Measurements from ENCODE around the gene MESP1.

The MESP1 gene

DNA sequence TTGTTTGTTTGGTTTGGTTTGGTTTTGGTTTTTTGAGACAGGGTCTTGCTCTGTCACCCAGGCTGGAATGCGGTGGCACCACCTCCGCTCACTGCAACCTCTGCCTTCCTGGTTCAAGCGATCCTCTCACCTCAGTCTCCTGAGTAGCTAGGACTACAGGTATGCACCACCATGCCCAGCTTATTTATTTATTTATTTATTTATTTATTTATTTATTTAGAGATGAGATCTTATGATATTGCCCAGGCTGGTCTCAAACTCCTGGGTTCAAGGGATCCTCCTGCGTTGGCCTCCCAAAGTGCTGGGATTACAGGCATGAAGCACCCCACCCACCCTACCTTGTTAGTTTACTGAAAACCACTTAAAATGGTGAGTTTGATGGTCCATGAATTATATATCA lies 37.5 kb upstream of the MESP1 start (continued):
- TF ChIP-seq, protein P1, sequence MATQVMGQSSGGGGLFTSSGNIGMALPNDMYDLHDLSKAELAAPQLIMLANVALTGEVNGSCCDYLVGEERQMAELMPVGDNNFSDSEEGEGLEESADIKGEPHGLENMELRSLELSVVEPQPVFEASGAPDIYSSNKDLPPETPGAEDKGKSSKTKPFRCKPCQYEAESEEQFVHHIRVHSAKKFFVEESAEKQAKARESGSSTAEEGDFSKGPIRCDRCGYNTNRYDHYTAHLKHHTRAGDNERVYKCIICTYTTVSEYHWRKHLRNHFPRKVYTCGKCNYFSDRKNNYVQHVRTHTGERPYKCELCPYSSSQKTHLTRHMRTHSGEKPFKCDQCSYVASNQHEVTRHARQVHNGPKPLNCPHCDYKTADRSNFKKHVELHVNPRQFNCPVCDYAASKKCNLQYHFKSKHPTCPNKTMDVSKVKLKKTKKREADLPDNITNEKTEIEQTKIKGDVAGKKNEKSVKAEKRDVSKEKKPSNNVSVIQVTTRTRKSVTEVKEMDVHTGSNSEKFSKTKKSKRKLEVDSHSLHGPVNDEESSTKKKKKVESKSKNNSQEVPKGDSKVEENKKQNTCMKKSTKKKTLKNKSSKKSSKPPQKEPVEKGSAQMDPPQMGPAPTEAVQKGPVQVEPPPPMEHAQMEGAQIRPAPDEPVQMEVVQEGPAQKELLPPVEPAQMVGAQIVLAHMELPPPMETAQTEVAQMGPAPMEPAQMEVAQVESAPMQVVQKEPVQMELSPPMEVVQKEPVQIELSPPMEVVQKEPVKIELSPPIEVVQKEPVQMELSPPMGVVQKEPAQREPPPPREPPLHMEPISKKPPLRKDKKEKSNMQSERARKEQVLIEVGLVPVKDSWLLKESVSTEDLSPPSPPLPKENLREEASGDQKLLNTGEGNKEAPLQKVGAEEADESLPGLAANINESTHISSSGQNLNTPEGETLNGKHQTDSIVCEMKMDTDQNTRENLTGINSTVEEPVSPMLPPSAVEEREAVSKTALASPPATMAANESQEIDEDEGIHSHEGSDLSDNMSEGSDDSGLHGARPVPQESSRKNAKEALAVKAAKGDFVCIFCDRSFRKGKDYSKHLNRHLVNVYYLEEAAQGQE (tag by site-specific recombination; IDR thresholded peaks at IDR 0.05), result peak; percentile 67; the same call in 1 of the 2 replicates
- peak; percentile 66 for TF ChIP-seq ZNF426 (tag by site-specific recombination; IDR thresholded peaks at IDR 0.05)

DNA sequence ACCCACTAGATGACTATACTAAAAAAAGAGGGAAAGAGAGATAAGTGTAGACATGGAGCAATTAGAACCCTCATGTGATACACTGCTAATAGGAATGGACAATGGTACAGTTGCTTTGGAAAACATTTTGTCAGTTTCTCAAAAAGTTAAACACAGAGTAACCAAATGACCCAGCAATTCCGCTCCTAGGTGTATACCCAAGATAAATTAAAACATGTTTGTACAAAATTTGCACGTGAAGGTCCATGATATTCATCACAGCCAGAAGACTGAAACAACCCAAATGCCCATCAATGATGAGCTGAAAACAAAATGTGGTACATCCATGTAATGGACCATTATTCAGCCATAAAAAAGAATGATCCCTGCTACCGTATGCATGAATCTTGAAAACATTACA lies 36.9 kb upstream of the MESP1 start:
- CTCF ChIA-PET, result interaction anchor here (1.3 kb wide), 1 partner anchor 27 kb away, joined by 4 read pairs; no protein-coding TSS in a partner anchor

DNA sequence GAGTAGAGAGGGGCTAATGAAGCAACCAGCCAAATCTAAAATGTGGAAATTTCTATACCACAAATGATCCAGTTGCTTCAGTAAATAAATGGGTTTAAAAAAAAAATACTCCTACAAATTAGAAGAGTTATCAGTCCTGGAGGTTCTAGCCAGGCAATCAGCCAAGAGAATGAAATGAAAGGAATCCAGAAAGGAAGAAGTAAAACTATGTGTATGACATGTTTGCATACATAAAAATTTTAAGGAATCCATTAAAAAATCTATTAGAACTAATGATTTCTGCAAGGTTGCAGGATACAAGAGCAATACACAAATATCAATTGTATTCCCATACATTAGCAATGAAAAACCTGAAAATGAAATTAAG lies 34.7 kb upstream of the MESP1 start:
- CTCF ChIA-PET, result interaction anchor here (1.0 kb wide), 1 partner anchor 89 kb away, joined by 3 read pairs; no protein-coding TSS in a partner anchor
- Histone ChIP-seq H3K36me3 (ENCODE audit: control insufficient read depth in 2 of 2, insufficient read depth in 1 of 2, low read length in 2 of 2) (no peaks in the 10 kb centered on the region), H3K9me3 (ENCODE audit: control insufficient read depth, insufficient read depth, low read depth, low read length) (no peaks in the 10 kb centered on the region; the same call in 1 of the 2 replicates), H3K27ac (ENCODE audit: extremely low read depth, low read depth, low read length) (no peak overlapping the region), H3K4me1 (ENCODE audit: control insufficient read depth, insufficient read depth, low read length) (no peaks in the 10 kb centered on the region), H3K4me3 (ENCODE audit: low read depth, low read length) (no peak overlapping the region)
- POLR2A ChIA-PET, result no interaction called here
- TF ChIP-seq, protein P2, sequence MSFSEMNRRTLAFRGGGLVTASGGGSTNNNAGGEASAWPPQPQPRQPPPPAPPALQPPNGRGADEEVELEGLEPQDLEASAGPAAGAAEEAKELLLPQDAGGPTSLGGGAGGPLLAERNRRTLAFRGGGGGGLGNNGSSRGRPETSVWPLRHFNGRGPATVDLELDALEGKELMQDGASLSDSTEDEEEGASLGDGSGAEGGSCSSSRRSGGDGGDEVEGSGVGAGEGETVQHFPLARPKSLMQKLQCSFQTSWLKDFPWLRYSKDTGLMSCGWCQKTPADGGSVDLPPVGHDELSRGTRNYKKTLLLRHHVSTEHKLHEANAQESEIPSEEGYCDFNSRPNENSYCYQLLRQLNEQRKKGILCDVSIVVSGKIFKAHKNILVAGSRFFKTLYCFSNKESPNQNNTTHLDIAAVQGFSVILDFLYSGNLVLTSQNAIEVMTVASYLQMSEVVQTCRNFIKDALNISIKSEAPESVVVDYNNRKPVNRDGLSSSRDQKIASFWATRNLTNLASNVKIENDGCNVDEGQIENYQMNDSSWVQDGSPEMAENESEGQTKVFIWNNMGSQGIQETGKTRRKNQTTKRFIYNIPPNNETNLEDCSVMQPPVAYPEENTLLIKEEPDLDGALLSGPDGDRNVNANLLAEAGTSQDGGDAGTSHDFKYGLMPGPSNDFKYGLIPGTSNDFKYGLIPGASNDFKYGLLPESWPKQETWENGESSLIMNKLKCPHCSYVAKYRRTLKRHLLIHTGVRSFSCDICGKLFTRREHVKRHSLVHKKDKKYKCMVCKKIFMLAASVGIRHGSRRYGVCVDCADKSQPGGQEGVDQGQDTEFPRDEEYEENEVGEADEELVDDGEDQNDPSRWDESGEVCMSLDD (tag by site-specific recombination; IDR thresholded peaks at IDR 0.05), result no peak
- no peak for TF ChIP-seq PRDM10 (tag by site-specific recombination; IDR thresholded peaks at IDR 0.05)
- no peak for TF ChIP-seq BCL11A (tag by site-specific recombination; IDR thresholded peaks at IDR 0.05; ENCODE audit: low read depth)
- TF ChIP-seq, protein P3, sequence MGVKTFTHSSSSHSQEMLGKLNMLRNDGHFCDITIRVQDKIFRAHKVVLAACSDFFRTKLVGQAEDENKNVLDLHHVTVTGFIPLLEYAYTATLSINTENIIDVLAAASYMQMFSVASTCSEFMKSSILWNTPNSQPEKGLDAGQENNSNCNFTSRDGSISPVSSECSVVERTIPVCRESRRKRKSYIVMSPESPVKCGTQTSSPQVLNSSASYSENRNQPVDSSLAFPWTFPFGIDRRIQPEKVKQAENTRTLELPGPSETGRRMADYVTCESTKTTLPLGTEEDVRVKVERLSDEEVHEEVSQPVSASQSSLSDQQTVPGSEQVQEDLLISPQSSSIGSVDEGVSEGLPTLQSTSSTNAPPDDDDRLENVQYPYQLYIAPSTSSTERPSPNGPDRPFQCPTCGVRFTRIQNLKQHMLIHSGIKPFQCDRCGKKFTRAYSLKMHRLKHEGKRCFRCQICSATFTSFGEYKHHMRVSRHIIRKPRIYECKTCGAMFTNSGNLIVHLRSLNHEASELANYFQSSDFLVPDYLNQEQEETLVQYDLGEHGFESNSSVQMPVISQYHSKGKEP (tag by site-specific recombination; IDR thresholded peaks at IDR 0.05), result no peak
- TF ChIP-seq, protein P4, sequence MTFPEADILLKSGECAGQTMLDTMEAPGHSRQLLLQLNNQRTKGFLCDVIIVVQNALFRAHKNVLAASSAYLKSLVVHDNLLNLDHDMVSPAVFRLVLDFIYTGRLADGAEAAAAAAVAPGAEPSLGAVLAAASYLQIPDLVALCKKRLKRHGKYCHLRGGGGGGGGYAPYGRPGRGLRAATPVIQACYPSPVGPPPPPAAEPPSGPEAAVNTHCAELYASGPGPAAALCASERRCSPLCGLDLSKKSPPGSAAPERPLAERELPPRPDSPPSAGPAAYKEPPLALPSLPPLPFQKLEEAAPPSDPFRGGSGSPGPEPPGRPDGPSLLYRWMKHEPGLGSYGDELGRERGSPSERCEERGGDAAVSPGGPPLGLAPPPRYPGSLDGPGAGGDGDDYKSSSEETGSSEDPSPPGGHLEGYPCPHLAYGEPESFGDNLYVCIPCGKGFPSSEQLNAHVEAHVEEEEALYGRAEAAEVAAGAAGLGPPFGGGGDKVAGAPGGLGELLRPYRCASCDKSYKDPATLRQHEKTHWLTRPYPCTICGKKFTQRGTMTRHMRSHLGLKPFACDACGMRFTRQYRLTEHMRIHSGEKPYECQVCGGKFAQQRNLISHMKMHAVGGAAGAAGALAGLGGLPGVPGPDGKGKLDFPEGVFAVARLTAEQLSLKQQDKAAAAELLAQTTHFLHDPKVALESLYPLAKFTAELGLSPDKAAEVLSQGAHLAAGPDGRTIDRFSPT (tag by site-specific recombination; IDR thresholded peaks at IDR 0.05), result no peak
- no peak for TF ChIP-seq ZNF121 (tag by site-specific recombination; IDR thresholded peaks at IDR 0.05)
- TF ChIP-seq ZNF510 (tag by site-specific recombination; IDR thresholded peaks at IDR 0.05; ENCODE audit: insufficient replicate concordance), result no peak
- TF ChIP-seq ZNF48 (tag by site-specific recombination; IDR thresholded peaks at IDR 0.05), result no peak

More for the DNA sequence above, 36.9 kb upstream of the MESP1 start:
- Histone ChIP-seq H3K36me3 (ENCODE audit: control insufficient read depth in 2 of 2, insufficient read depth in 1 of 2, low read length in 2 of 2) (no peaks in the 10 kb centered on the region), H3K4me3 (ENCODE audit: low read depth, low read length) (no peak overlapping the region), H3K27ac (ENCODE audit: extremely low read depth, low read depth, low read length) (no peak overlapping the region), H3K4me1 (ENCODE audit: control insufficient read depth, insufficient read depth, low read length) (no peaks in the 10 kb centered on the region), H3K9me3 (ENCODE audit: control insufficient read depth, insufficient read depth, low read depth, low read length) (no peaks in the 10 kb centered on the region; the same call in 1 of the 2 replicates)
- POLR2A ChIA-PET, result no interaction called here
- TF ChIP-seq ZNF280C (tag by site-specific recombination; IDR thresholded peaks at IDR 0.05) (no peak), MZF1 (tag by site-specific recombination; IDR thresholded peaks at IDR 0.05; ENCODE audit: borderline replicate concordance) (no peak), ZNF670 (tag by site-specific recombination; IDR thresholded peaks at IDR 0.05; ENCODE audit: low read depth) (no peak), ZNF140 (tag by site-specific recombination; IDR thresholded peaks at IDR 0.05) (peak; percentile 99), ZNF596 (tag by site-specific recombination; IDR thresholded peaks at IDR 0.05) (no peak), ZNF529 (tag by site-specific recombination; IDR thresholded peaks at IDR 0.05; ENCODE audit: insufficient replicate concordance) (no peak), SETDB1 (IDR thresholded peaks at IDR 0.05; ENCODE audit: insufficient read length, low read length) (peak; percentile 35)
